K562 (cell line): ENCODE measurements around the gene SNRPD2. TPM values are rescaled to one million over a fixed set of nuclear protein-coding genes. Genes with fewer than 3 reads are reported as not detected.
A peak's percentile ranks its signal among the peaks of the same experiment; 100 is the strongest.

ENCODE experiments used
- CBX1 ChIP-seq: sonication (generic); IDR thresholded peaks from 2 replicates; pipeline ENCODE4 v1.6.1; 2016; ENCODE audit warnings: antibody characterized with exemption, low read depth, mild to moderate bottlenecking
- ESRRA ChIP-seq: fragments of 450-650 bp; IDR thresholded peaks from 2 replicates; pipeline ENCODE4 v1.6.1; 2014; ENCODE audit warnings: low read depth, mild to moderate bottlenecking, moderate library complexity, borderline replicate concordance
- FOXA3 ChIP-seq, 2 experiments: fragments of 450-650 bp in 1 of 2; sonication (generic) in 1 of 2; formaldehyde crosslinking; IDR thresholded peaks in 1 of 2; conservative IDR thresholded peaks in 1 of 2; 2 replicates each; pipeline versions ENCODE4 v1.4.0 to v1.8.0; 2020 to 2022; ENCODE audit warnings: mild to moderate bottlenecking in 2 of 2, missing genetic modification reagents in 1 of 2
- HDAC2 ChIP-seq: fragments of 450-650 bp; IDR thresholded peaks from 2 replicates; pipeline ENCODE4 v1.6.1; 2016; ENCODE audit warnings: mild to moderate bottlenecking
- NFE2 ChIP-seq: IDR thresholded peaks from 2 replicates; pipeline ENCODE4 v1.6.1; 2014; ENCODE audit warnings: antibody characterized with exemption, low read depth
- SRF ChIP-seq, 2 experiments: fragments of 250-450, 450-650 bp in 1 of 2; sonication (Bioruptor Pico) in 1 of 2; sonication (generic) in 1 of 2; formaldehyde crosslinking; IDR thresholded peaks; 2 replicates each; pipeline versions ENCODE4 v1.5.0 to v1.5.1; 2020 to 2022; ENCODE audit warnings: mild to moderate bottlenecking in 1 of 2, missing genetic modification reagents in 1 of 2
- XRCC5 ChIP-seq: fragments of 200-400 bp; formaldehyde crosslinking; IDR thresholded peaks from 2 replicates; pipeline ENCODE4 v1.6.1; 2017; ENCODE audit warnings: low read depth, mild to moderate bottlenecking, low read length
- ZNF384 ChIP-seq: IDR thresholded peaks from 2 replicates; pipeline ENCODE4 v1.6.1; 2012; ENCODE audit warnings: low read depth, low read length, improper control_type of control experiment
- ZNF79 ChIP-seq: fragments of 250-450 bp; sonication (Bioruptor Pico); IDR thresholded peaks from 2 replicates; pipeline ENCODE4 v1.4.0; 2020; ENCODE audit warnings: low read depth, mild to moderate bottlenecking, moderate library complexity
- ZNF830 ChIP-seq: fragments of 250-450 bp; sonication (Bioruptor Pico); IDR thresholded peaks from 2 replicates; pipeline ENCODE4 v1.5.0; 2021; ENCODE audit warnings: mild to moderate bottlenecking
- polyA plus RNA-seq, 8 experiments: library from polyadenylated mRNA; depleted of rRNA in 4 of 8; stranded (reverse) in 5 of 8; unstranded in 3 of 8; fragments of >200 nt; fragmentation: Nextera tagmentation in 2 of 8; fragmentation: Illumina TruSeq in 1 of 8; extraction: Ambion mirVana in 2 of 8; extraction: Trizol in 1 of 8; gene quantifications; 2 replicates each; pipeline versions ENCODE4 v1.2.1 to v1.2.3, GENCODE V29; 2011 to 2014; ENCODE audit warnings: inconsistent platforms in 1 of 8, missing spikeins in 1 of 8
- total RNA-seq, 7 experiments: library from RNA; depleted of rRNA in 6 of 7; stranded (reverse); fragments of >200 nt in 6 of 7; fragmentation: Illumina TruSeq in 2 of 7; extraction: Trizol in 2 of 7; gene quantifications; 2 replicates each; pipeline versions ENCODE4 v1.2.1 to v1.2.3, GENCODE V29; 2011 to 2021; ENCODE audit warnings: low replicate concordance in 1 of 7
- TF ChIP-seq, protein P1 (sequence below): fragments of 200-600 bp; sonication (generic); IDR thresholded peaks from one replicate; pipeline ENCODE4 v1.6.1; 2012; ENCODE audit warnings: mild to moderate bottlenecking, low read depth, low read length, inconsistent platforms
- TF ChIP-seq, protein P2 (sequence below), 2 experiments: fragments of 150-350 bp in 1 of 2; IDR thresholded peaks; 2 replicates each; pipeline ENCODE4 v1.6.1; 2012 to 2016; ENCODE audit warnings: low read depth in 2 of 2, low read length in 2 of 2, mild to moderate bottlenecking in 1 of 2, moderate library complexity in 1 of 2

Gene SNRPD2
- total and polyA plus RNA-seq, 9 of the 15 experiments (the other 6 are each of a cell fraction or from before 2014, with no cell fraction given) = 728 to 4,411 (median 1,029) TPM

GRCh38 chr19:45638930-45639729 is 52.6 kb downstream of the SNRPD2 start, which contains the start of gene EML2 (continued):
- TF ChIP-seq, protein P1, sequence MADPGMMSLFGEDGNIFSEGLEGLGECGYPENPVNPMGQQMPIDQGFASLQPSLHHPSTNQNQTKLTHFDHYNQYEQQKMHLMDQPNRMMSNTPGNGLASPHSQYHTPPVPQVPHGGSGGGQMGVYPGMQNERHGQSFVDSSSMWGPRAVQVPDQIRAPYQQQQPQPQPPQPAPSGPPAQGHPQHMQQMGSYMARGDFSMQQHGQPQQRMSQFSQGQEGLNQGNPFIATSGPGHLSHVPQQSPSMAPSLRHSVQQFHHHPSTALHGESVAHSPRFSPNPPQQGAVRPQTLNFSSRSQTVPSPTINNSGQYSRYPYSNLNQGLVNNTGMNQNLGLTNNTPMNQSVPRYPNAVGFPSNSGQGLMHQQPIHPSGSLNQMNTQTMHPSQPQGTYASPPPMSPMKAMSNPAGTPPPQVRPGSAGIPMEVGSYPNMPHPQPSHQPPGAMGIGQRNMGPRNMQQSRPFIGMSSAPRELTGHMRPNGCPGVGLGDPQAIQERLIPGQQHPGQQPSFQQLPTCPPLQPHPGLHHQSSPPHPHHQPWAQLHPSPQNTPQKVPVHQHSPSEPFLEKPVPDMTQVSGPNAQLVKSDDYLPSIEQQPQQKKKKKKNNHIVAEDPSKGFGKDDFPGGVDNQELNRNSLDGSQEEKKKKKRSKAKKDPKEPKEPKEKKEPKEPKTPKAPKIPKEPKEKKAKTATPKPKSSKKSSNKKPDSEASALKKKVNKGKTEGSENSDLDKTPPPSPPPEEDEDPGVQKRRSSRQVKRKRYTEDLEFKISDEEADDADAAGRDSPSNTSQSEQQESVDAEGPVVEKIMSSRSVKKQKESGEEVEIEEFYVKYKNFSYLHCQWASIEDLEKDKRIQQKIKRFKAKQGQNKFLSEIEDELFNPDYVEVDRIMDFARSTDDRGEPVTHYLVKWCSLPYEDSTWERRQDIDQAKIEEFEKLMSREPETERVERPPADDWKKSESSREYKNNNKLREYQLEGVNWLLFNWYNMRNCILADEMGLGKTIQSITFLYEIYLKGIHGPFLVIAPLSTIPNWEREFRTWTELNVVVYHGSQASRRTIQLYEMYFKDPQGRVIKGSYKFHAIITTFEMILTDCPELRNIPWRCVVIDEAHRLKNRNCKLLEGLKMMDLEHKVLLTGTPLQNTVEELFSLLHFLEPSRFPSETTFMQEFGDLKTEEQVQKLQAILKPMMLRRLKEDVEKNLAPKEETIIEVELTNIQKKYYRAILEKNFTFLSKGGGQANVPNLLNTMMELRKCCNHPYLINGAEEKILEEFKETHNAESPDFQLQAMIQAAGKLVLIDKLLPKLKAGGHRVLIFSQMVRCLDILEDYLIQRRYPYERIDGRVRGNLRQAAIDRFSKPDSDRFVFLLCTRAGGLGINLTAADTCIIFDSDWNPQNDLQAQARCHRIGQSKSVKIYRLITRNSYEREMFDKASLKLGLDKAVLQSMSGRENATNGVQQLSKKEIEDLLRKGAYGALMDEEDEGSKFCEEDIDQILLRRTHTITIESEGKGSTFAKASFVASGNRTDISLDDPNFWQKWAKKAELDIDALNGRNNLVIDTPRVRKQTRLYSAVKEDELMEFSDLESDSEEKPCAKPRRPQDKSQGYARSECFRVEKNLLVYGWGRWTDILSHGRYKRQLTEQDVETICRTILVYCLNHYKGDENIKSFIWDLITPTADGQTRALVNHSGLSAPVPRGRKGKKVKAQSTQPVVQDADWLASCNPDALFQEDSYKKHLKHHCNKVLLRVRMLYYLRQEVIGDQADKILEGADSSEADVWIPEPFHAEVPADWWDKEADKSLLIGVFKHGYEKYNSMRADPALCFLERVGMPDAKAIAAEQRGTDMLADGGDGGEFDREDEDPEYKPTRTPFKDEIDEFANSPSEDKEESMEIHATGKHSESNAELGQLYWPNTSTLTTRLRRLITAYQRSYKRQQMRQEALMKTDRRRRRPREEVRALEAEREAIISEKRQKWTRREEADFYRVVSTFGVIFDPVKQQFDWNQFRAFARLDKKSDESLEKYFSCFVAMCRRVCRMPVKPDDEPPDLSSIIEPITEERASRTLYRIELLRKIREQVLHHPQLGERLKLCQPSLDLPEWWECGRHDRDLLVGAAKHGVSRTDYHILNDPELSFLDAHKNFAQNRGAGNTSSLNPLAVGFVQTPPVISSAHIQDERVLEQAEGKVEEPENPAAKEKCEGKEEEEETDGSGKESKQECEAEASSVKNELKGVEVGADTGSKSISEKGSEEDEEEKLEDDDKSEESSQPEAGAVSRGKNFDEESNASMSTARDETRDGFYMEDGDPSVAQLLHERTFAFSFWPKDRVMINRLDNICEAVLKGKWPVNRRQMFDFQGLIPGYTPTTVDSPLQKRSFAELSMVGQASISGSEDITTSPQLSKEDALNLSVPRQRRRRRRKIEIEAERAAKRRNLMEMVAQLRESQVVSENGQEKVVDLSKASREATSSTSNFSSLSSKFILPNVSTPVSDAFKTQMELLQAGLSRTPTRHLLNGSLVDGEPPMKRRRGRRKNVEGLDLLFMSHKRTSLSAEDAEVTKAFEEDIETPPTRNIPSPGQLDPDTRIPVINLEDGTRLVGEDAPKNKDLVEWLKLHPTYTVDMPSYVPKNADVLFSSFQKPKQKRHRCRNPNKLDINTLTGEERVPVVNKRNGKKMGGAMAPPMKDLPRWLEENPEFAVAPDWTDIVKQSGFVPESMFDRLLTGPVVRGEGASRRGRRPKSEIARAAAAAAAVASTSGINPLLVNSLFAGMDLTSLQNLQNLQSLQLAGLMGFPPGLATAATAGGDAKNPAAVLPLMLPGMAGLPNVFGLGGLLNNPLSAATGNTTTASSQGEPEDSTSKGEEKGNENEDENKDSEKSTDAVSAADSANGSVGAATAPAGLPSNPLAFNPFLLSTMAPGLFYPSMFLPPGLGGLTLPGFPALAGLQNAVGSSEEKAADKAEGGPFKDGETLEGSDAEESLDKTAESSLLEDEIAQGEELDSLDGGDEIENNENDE = no peak
- TF ChIP-seq ZNF830 (CRISPR knock-in tag) = no peak
- TF ChIP-seq ZNF384 = peak; percentile 43; the same call in 1 of the 2 replicates
- TF ChIP-seq, protein P2, sequence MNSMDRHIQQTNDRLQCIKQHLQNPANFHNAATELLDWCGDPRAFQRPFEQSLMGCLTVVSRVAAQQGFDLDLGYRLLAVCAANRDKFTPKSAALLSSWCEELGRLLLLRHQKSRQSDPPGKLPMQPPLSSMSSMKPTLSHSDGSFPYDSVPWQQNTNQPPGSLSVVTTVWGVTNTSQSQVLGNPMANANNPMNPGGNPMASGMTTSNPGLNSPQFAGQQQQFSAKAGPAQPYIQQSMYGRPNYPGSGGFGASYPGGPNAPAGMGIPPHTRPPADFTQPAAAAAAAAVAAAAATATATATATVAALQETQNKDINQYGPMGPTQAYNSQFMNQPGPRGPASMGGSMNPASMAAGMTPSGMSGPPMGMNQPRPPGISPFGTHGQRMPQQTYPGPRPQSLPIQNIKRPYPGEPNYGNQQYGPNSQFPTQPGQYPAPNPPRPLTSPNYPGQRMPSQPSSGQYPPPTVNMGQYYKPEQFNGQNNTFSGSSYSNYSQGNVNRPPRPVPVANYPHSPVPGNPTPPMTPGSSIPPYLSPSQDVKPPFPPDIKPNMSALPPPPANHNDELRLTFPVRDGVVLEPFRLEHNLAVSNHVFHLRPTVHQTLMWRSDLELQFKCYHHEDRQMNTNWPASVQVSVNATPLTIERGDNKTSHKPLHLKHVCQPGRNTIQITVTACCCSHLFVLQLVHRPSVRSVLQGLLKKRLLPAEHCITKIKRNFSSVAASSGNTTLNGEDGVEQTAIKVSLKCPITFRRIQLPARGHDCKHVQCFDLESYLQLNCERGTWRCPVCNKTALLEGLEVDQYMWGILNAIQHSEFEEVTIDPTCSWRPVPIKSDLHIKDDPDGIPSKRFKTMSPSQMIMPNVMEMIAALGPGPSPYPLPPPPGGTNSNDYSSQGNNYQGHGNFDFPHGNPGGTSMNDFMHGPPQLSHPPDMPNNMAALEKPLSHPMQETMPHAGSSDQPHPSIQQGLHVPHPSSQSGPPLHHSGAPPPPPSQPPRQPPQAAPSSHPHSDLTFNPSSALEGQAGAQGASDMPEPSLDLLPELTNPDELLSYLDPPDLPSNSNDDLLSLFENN (IDR thresholded peaks at IDR 0.05; ENCODE audit: low read depth in 2 of 2, low read length in 2 of 2) = no peak
- TF ChIP-seq HDAC2 = peak; percentile 74
- no peak for TF ChIP-seq NFE2
- no peak for TF ChIP-seq SRF (CRISPR knock-in tag; IDR thresholded peaks at IDR 0.05)
- no peak for TF ChIP-seq FOXA3 (CRISPR knock-in tag; conservative IDR thresholded peaks at IDR 0.05 in 1 of 2, IDR thresholded peaks at IDR 0.05 in 1 of 2)
- TF ChIP-seq CBX1 = peak; percentile 39
- no peak for TF ChIP-seq XRCC5
- TF ChIP-seq ZNF79 (CRISPR knock-in tag) = no peak
- TF ChIP-seq ESRRA = peak; percentile 17; the same call in 1 of the 2 replicates
